ENCODE measurements around the gene CACNB1.

Gene CACNB1

GRCh38 chr17:39125143-39125875 lies 72.2 kb downstream of the CACNB1 start:
- TF ChIP-seq CTCF (IDR thresholded peaks at IDR 0.05; ENCODE audit: extremely low read depth, missing control alignments) = no peak
- no peak for DNase-seq (ENCODE audit: low spot score)

GRCh38 chr17:39123627-39124026 lies 73.8 kb downstream of the CACNB1 start:
- TF ChIP-seq CTCF (IDR thresholded peaks at IDR 0.05; ENCODE audit: extremely low read depth, missing control alignments) = no peak
- DNase-seq (ENCODE audit: low spot score) = no peak
